A549 (cell line): ENCODE data around the gene BAIAP2L1. TPM values are rescaled to one million over a fixed set of nuclear protein-coding genes. Genes with fewer than 3 reads are reported as not detected.

ENCODE experiments used
- ATAC-seq, 2 experiments: fragments of 200-7000 bp in 1 of 2; fragments of >200 bp in 1 of 2; cut with Nextera tagmentation in 1 of 2; cut with Tn5 transposase in 1 of 2; 3 replicates each; pipeline versions ENCODE4 v1.8.0 to v1.9.1; 2018 to 2020; ENCODE audit warnings: mild to moderate bottlenecking in 1 of 2, moderate library complexity in 1 of 2
- CTCF ChIA-PET: fragments of 300-600 bp; sonication (Branson Sonifier 250); formaldehyde crosslinking; extraction: SDS; loops from one replicate; lab custom pipeline; 2021; ENCODE audit warnings: antibody characterized with exemption, inconsistent platforms; lab: Yijun Ruan, JAX
- POLR2A ChIA-PET: fragments of 350-600 bp; formaldehyde crosslinking; extraction: SDS; loops from one replicate; lab custom pipeline; 2021; ENCODE audit warnings: antibody characterized with exemption, inconsistent platforms; lab: Yijun Ruan, JAX
- DNase-seq, 2 experiments: peaks; one replicate each; pipeline versions ENCODE4 v3.0.0 to v3.0.0-alpha.2; 2011 to 2016; ENCODE audit warnings: low read depth in 1 of 2, low spot score in 1 of 2
- FAIRE-seq: peaks from 2 replicates; lab custom pipeline; 2011; peaks lifted over from hg19 to GRCh38; lab: Jason Lieb, UNC
- H3K27ac ChIP-seq, 2 experiments: fragments of >200 bp; sonication (Bioruptor Twin); formaldehyde crosslinking; 3 replicates each; pipeline ENCODE4 v1.5.1; 2016 to 2017
- H3K4me1 ChIP-seq: fragments of >200 bp; sonication (Bioruptor Twin); formaldehyde crosslinking; 3 replicates; pipeline ENCODE4 v1.6.1; 2016
- H3K4me2 ChIP-seq: fragments of >200 bp; sonication (Bioruptor Twin); formaldehyde crosslinking; 3 replicates; pipeline ENCODE4 v1.6.1; 2016
- H3K4me3 ChIP-seq: fragments of >200 bp; sonication (Bioruptor Twin); formaldehyde crosslinking; 3 replicates; pipeline ENCODE4 v1.5.1; 2016
- H3K9me3 ChIP-seq: fragments of >200 bp; sonication (Bioruptor Twin); formaldehyde crosslinking; 3 replicates; pipeline ENCODE4 v1.6.1; 2016
- EHF ChIP-seq: fragments of 250-450 bp; sonication (Bioruptor Pico); IDR thresholded peaks from 2 replicates; pipeline ENCODE4 v1.5.0; 2020; ENCODE audit warnings: mild to moderate bottlenecking
- FOXS1 ChIP-seq: fragments of 250-450 bp; sonication (Bioruptor Pico); IDR thresholded peaks from 2 replicates; pipeline ENCODE4 v1.5.0; 2020; ENCODE audit warnings: mild to moderate bottlenecking, moderate library complexity
- HES2 ChIP-seq: fragments of >200 bp; sonication (Bioruptor Twin); formaldehyde crosslinking; IDR thresholded peaks from 2 replicates; pipeline ENCODE4 v1.6.1; 2016
- MAFK ChIP-seq: fragments of 450-650 bp; IDR thresholded peaks from 2 replicates; pipeline ENCODE4 v1.6.1; 2014; ENCODE audit not compliant: partially characterized antibody
- NFE2L2 ChIP-seq: fragments of 150-350 bp; conservative IDR thresholded peaks from 2 replicates; pipeline ENCODE4 v1.6.1; 2014; ENCODE audit warnings: low read length
- NPAS2 ChIP-seq: fragments of 250-450 bp; sonication (Bioruptor Pico); IDR thresholded peaks from 2 replicates; pipeline ENCODE4 v1.8.0; 2022; ENCODE audit warnings: mild to moderate bottlenecking, moderate library complexity, borderline replicate concordance
- NR3C1 ChIP-seq: fragments of >200 bp; sonication (Bioruptor Twin); formaldehyde crosslinking; IDR thresholded peaks from 3 replicates; pipeline ENCODE4 v1.6.1; 2017
- POLR2AphosphoS2 ChIP-seq: conservative IDR thresholded peaks from 2 replicates; pipeline ENCODE4 v1.6.1; 2012; ENCODE audit warnings: low read length, improper control_type of control experiment, inconsistent platforms
- RAD21 ChIP-seq, 2 experiments: fragments of >200 bp in 1 of 2; sonication (Bioruptor Twin) in 1 of 2; formaldehyde crosslinking in 1 of 2; IDR thresholded peaks in 1 of 2; conservative IDR thresholded peaks in 1 of 2; 2 replicates in 1 of 2; 3 replicates in 1 of 2; pipeline ENCODE4 v1.6.1; 2012 to 2018; ENCODE audit warnings: inconsistent platforms in 1 of 2
- WGBS: methylation state at CpG from one replicate; pipeline ENCODE4 v1.1.6; 2017; ENCODE audit errors: missing lambda C conversion rate; 5-methylcytosine and 5-hydroxymethylcytosine counted together
- polyA plus RNA-seq, 4 experiments: library from polyadenylated mRNA; depleted of rRNA in 3 of 4; stranded (reverse); fragments of >200 nt; fragmentation: RNase III in 1 of 4; extraction: RNeasy Plus Mini Kit Qiagen cat#74134 plus additional on column Dnase treatment in 1 of 4; gene quantifications; 2 replicates in 3 of 4; 3 replicates in 1 of 4; pipeline ENCODE4 v1.2.3, GENCODE V29; 2011 to 2017
- TF ChIP-seq, protein P1 (sequence below): fragments of 150-350 bp; IDR thresholded peaks from 2 replicates; pipeline ENCODE4 v1.6.1; 2014; ENCODE audit warnings: low read depth, mild to moderate bottlenecking, low read length
- TF ChIP-seq, protein P2 (sequence below): IDR thresholded peaks from 2 replicates; pipeline ENCODE4 v1.6.1; 2012; ENCODE audit warnings: low read depth, borderline replicate concordance

The BAIAP2L1 gene
- polyA plus RNA-seq, 2 of the 4 experiments (the other 2 are of a cell fraction) = 39.4 to 89.3 TPM

DNA sequence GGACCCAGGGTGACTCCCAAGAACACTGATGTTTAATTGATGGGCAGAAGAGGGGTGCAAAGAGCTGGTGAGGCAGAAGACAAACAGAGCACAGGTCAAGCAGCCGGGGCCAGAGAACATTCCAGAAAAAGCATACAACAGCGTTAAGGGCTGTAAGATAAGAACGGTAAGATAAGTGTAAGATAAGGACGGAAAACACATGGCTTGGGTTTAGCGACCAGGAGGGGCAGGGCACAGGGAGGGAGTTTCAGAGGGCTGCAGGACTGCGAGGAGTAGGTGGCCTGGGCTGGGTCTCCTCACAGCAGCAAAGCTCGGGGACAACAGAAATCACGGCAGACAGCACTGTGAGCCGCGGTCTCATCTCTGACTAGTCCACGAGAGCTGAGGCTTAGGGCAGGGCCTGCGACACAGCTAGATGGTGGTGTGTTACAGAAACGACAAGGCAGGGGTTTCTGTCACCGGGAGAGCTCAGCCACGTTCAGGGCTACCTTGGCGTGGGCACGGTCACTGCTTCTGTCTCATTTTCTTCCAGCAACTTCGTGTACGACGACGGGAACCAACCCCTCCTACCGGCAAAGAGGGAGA lies 94.8 kb downstream of the BAIAP2L1 start (continued):
- TF ChIP-seq NPAS2 (CRISPR knock-in tag) (no peak), NFE2L2 (no peak), EHF (CRISPR knock-in tag) (no peak)

- TF ChIP-seq POLR2AphosphoS2 (0 out of 2 replicates have a peak, but pooled peaks have one; percentile 38), NR3C1 (no peak), RAD21 (conservative IDR thresholded peaks at IDR 0.05 in 1 of 2, IDR thresholded peaks at IDR 0.05 in 1 of 2) (no peak)
- TF ChIP-seq, protein P1, sequence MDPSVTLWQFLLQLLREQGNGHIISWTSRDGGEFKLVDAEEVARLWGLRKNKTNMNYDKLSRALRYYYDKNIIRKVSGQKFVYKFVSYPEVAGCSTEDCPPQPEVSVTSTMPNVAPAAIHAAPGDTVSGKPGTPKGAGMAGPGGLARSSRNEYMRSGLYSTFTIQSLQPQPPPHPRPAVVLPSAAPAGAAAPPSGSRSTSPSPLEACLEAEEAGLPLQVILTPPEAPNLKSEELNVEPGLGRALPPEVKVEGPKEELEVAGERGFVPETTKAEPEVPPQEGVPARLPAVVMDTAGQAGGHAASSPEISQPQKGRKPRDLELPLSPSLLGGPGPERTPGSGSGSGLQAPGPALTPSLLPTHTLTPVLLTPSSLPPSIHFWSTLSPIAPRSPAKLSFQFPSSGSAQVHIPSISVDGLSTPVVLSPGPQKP = no peak
- no peak overlapping the region for H3K27ac ChIP-seq
- no peaks in the 10 kb centered on the region for H3K9me3 ChIP-seq
- FAIRE-seq (no peak), ATAC-seq (no peak), DNase-seq (no peak)
- CTCF ChIA-PET = interaction anchor here (1.8 to 2.8 kb wide), 2 partner anchors 16 to 118 kb away, joined by 3 to 10 read pairs; no protein-coding TSS in a partner anchor
- WGBS = 94% methylated on average over 15 of the region's 15 CpGs
- no peak overlapping the region for H3K4me2 ChIP-seq
- POLR2A ChIA-PET = no interaction called here
- no peak overlapping the region for H3K4me3 ChIP-seq
- H3K4me1 ChIP-seq = no peaks in the 10 kb centered on the region
Measured at GRCh38 chr7:98303906-98304305, 97.0 kb downstream of the BAIAP2L1 start.

GRCh38 chr7:98303176-98303865 lies 97.6 kb downstream of the BAIAP2L1 start:
- no peaks in the 10 kb centered on the region for H3K9me3 ChIP-seq
- no peak overlapping the region for H3K27ac ChIP-seq
- ChIA-PET CTCF (interaction anchor here (0.7 to 2.8 kb wide), 6 partner anchors 9 to 131 kb away, joined by 3 to 10 read pairs (median 3); partner anchors contain the start of gene BAIAP2L1), POLR2A (interaction anchor here (0.6 kb wide), 1 partner anchor 495 kb away, joined by 4 read pairs; no protein-coding TSS in a partner anchor)
- no peak for TF ChIP-seq FOXS1
- H3K4me2 ChIP-seq = no peak overlapping the region
- H3K4me3 ChIP-seq = no peak overlapping the region
- no peak for DNase-seq
- H3K4me1 ChIP-seq = no peaks in the 10 kb centered on the region
- no peak for ATAC-seq
- no peak for FAIRE-seq
- WGBS = 96% methylated on average over 19 of the region's 19 CpGs

DNA sequence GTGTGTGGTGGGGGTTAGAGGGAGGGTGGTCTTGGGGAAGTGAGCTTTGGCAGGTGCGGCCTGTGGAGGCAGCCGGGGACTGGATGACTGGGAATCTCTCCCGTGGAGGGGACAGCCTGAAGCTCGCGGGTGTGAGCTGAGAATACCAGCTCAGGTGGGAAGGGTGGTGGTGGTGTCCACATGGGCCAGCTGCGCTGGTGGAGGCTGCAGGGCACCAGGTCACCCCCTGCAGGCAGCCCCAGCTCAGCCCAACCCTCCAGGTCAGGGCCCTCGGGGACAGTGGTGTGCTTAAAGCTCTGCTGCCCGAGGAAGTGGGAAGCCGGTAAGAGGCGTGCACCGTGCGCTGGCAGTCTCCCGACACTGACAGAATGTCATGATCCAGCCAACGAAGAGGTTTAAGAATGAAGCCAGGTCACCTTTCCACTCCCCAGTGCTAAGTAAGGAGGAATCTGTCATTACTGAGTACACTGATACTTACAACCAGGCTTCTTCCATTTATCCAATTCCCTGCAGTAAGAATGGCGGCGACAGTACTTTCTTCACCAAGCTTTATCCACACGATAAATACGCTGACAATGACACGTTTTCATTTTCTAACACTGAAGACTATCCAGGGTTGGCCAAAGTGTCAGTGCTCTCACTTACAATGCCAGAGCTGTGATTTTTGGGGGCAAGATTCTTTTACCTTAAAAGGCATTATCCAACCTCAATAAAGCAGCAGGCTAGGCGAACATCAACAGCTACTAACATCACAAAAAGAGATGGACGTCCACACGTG lies 99.0 kb downstream of the BAIAP2L1 start:
- ATAC-seq = no peak

More for the DNA sequence above, 99.0 kb downstream of the BAIAP2L1 start:
- CTCF ChIA-PET = interaction anchor here (0.6 to 2.8 kb wide), 9 partner anchors 14 to 540 kb away, joined by 3 to 10 read pairs (median 4); partner anchors contain the start of gene BAIAP2L1
- 90% methylated on average over 21 of the region's 22 CpGs for WGBS
- no peaks in the 10 kb centered on the region for H3K9me3 ChIP-seq
- H3K27ac ChIP-seq = no peak overlapping the region
- no peak overlapping the region for H3K4me2 ChIP-seq
- POLR2A ChIA-PET = no interaction called here
- DNase-seq (no peak), FAIRE-seq (no peak)
- no peak overlapping the region for H3K4me3 ChIP-seq
- TF ChIP-seq, protein P2, sequence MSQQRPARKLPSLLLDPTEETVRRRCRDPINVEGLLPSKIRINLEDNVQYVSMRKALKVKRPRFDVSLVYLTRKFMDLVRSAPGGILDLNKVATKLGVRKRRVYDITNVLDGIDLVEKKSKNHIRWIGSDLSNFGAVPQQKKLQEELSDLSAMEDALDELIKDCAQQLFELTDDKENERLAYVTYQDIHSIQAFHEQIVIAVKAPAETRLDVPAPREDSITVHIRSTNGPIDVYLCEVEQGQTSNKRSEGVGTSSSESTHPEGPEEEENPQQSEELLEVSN = no peak
- TF ChIP-seq HES2 = no peak
- TF ChIP-seq MAFK = peak; percentile 75
- H3K4me1 ChIP-seq = no peaks in the 10 kb centered on the region
